ENCODE results near the gene SIGLEC9. TPM values are rescaled to one million over a fixed set of nuclear protein-coding genes. Genes with fewer than 3 reads are reported as not detected.

The SIGLEC9 gene
- total RNA-seq = not detected in 2 replicates

DNA sequence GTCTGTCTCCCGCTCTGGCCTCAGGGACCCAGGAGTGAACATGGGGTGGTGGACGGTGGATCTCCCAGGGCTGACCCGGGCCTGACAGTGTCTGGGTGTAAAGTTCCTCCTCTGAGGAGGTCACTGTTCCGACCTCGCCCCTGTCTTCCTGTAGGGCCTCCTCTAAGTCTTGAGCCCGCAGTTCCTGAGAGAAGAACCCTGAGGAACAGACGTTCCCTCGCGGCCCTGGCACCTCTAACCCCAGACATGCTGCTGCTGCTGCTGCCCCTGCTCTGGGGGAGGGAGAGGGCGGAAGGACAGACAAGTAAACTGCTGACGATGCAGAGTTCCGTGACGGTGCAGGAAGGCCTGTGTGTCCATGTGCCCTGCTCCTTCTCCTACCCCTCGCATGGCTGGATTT is at the start of gene SIGLEC9:
SIGLEC9 (plus strand) TSS at position 178 of the 400 bp plus-strand sequence; CDS start at position 247, 69 bp downstream.

GRCh38 chr19:51082611-51083010 is 42.1 kb upstream of the SIGLEC9 start, which contains the start of gene KLK14:
KLK14 (minus strand) TSS chr19:51082887; CDS start chr19:51082614, 273 bp downstream.

GRCh38 chr19:51108066-51108804 is 16.5 kb upstream of the SIGLEC9 start, which contains the start of gene CTU1:
CTU1 (minus strand) TSS chr19:51108409; CDS start chr19:51104569, 3,840 bp downstream.

GRCh38 chr19:51142119-51142518 is 17.4 kb downstream of the SIGLEC9 start, which contains the start of gene SIGLEC7:
SIGLEC7 (plus strand) TSS chr19:51142301; CDS start chr19:51142370, 69 bp downstream.

Other genes starting within 250 kb of the SIGLEC9 start
- not detected in 2 replicates for gene KLK4, start 213.5 kb upstream of the SIGLEC9 start, total RNA-seq
- gene KLK5, start 171.9 kb upstream of the SIGLEC9 start, total RNA-seq = not detected in 2 replicates
- gene KLK6, start 155.3 kb upstream of the SIGLEC9 start, total RNA-seq = 0.39 and 1.6 TPM in 2 replicates
- not detected in 2 replicates for gene KLK7, start 141.0 kb upstream of the SIGLEC9 start, total RNA-seq
- 0.39 TPM in 1 of 2 replicates, not detected in the other for gene KLK8, start 123.3 kb upstream of the SIGLEC9 start, total RNA-seq
- gene KLK10, start 105.2 kb upstream of the SIGLEC9 start, total RNA-seq = not detected in 2 replicates
- gene KLK11, start 98.3 kb upstream of the SIGLEC9 start, total RNA-seq = not detected in 2 replicates
- gene KLK12, start 89.9 kb upstream of the SIGLEC9 start, total RNA-seq = not detected in 2 replicates
- not detected in 2 replicates for gene KLK13, start 59.8 kb upstream of the SIGLEC9 start, total RNA-seq
- gene KLK14, start 42.0 kb upstream of the SIGLEC9 start, total RNA-seq = not detected in 2 replicates
- 6.3 and 7.9 TPM in 2 replicates for gene CTU1, start 16.5 kb upstream of the SIGLEC9 start, total RNA-seq
- not detected in 2 replicates for gene SIGLEC7, start 17.4 kb downstream of the SIGLEC9 start, total RNA-seq
- not detected in 2 replicates for gene CD33, start 100.2 kb downstream of the SIGLEC9 start, total RNA-seq
- gene SIGLECL1, start 126.2 kb downstream of the SIGLEC9 start, total RNA-seq = not detected in 2 replicates
- not detected in 2 replicates for gene IGLON5, start 186.7 kb downstream of the SIGLEC9 start, total RNA-seq
- gene VSIG10L, start 217.2 kb downstream of the SIGLEC9 start, total RNA-seq = 1.4 and 2.4 TPM in 2 replicates
- gene ETFB, start 241.5 kb downstream of the SIGLEC9 start, total RNA-seq = 42.9 and 82.1 TPM in 2 replicates
- not detected in 2 replicates for gene CLDND2, start 244.1 kb downstream of the SIGLEC9 start, total RNA-seq
- not detected in 2 replicates for gene NKG7, start 247.7 kb downstream of the SIGLEC9 start, total RNA-seq

All from placental epithelial cell (primary cell).